Hepatocyte (in vitro differentiated cells): ENCODE measurements around the gene SLC17A2. TPM values are rescaled to one million over a fixed set of nuclear protein-coding genes. Genes with fewer than 3 reads are reported as not detected.
"Not testable (repeated sequence)": the region's sequence is repeated elsewhere in the genome, so short reads cannot be mapped to it uniquely, and the experiment has no call there.

Experiments
- DNase-seq: peaks from one replicate; pipeline ENCODE4 v3.0.0-alpha.2; 2016; ENCODE audit warnings: low spot score
- H2AFZ ChIP-seq: fragments of 200-600 bp; sonication (generic); 2 replicates; pipeline ENCODE4 v1.6.0; 2016; ENCODE audit warnings: antibody characterized with exemption, mild to moderate bottlenecking
- H3K27ac ChIP-seq: fragments of 200-600 bp; sonication (generic); 2 replicates; pipeline ENCODE4 v1.5.1; 2016; ENCODE audit warnings: mild to moderate bottlenecking
- H3K27me3 ChIP-seq: fragments of 200-600 bp; sonication (generic); 2 replicates; pipeline ENCODE4 v1.6.1; 2016
- H3K36me3 ChIP-seq: fragments of 200-600 bp; sonication (generic); replicated peaks from 2 replicates; pipeline ENCODE4 v1.5.1; 2016; ENCODE audit warnings: low read depth; ENCODE audit not compliant: insufficient read depth
- H3K4me1 ChIP-seq: fragments of 200-600 bp; sonication (generic); 2 replicates; pipeline ENCODE4 v1.5.1; 2016; ENCODE audit warnings: mild to moderate bottlenecking, moderate library complexity; ENCODE audit not compliant: insufficient read depth
- H3K4me2 ChIP-seq: fragments of 200-600 bp; sonication (generic); 2 replicates; pipeline ENCODE4 v1.6.0; 2016
- H3K4me3 ChIP-seq: fragments of 200-600 bp; sonication (generic); 2 replicates; pipeline ENCODE4 v1.5.1; 2016; ENCODE audit warnings: mild to moderate bottlenecking
- H3K79me2 ChIP-seq: fragments of 200-600 bp; sonication (generic); 2 replicates; pipeline ENCODE4 v1.6.0; 2017; ENCODE audit warnings: mild to moderate bottlenecking
- H3K9me2 ChIP-seq: fragments of 200-600 bp; sonication (generic); replicated peaks from 2 replicates; pipeline ENCODE4 v1.6.0; 2017; ENCODE audit warnings: mild to moderate bottlenecking; ENCODE audit not compliant: insufficient read depth
- H3K9me3 ChIP-seq: fragments of 200-600 bp; sonication (generic); 2 replicates; pipeline ENCODE4 v1.5.1; 2016; ENCODE audit warnings: low read depth, mild to moderate bottlenecking
- H4K20me1 ChIP-seq: fragments of 200-600 bp; sonication (generic); 2 replicates; pipeline ENCODE4 v1.6.0; 2016; ENCODE audit warnings: mild to moderate bottlenecking; ENCODE audit not compliant: insufficient read depth, poor library complexity, severe bottlenecking
- EZH2 ChIP-seq: fragments of 200-600 bp; sonication (generic); IDR thresholded peaks from 2 replicates; pipeline ENCODE4 v1.6.1; 2016; ENCODE audit warnings: antibody characterized with exemption, mild to moderate bottlenecking, borderline replicate concordance
- EZH2phosphoT487 ChIP-seq: fragments of 200-600 bp; sonication (generic); IDR thresholded peaks from one replicate; pipeline ENCODE4 v1.6.1; 2018; ENCODE audit warnings: antibody characterized with exemption, mild to moderate bottlenecking, low read depth, moderate library complexity; ENCODE audit not compliant: unreplicated experiment, severe bottlenecking
- WGBS: methylation state at CpG from one replicate; pipeline ENCODE4 v1.1.6; 2016; ENCODE audit warnings: low lambda C conversion rate; ENCODE audit errors: missing lambda C conversion rate; 5-methylcytosine and 5-hydroxymethylcytosine counted together
- polyA plus RNA-seq: library from polyadenylated mRNA; unstranded; fragments of >200 nt; fragmentation: Nextera tagmentation; extraction: Ambion mirVana; gene quantifications from 2 replicates; pipeline ENCODE4 v1.2.1, GENCODE V29; 2016
- total RNA-seq: library from RNA; depleted of rRNA; stranded (reverse); fragments of >200 nt; gene quantifications from 2 replicates; pipeline ENCODE4 v1.2.3, GENCODE V29; 2014
- TF ChIP-seq, protein P1 (sequence below): fragments of 200-600 bp; sonication (generic); IDR thresholded peaks from 2 replicates; pipeline ENCODE4 v1.5.1; 2016; ENCODE audit warnings: antibody characterized with exemption, mild to moderate bottlenecking; ENCODE audit not compliant: poor library complexity

SLC17A2 gene
- total and polyA plus RNA-seq, 2 experiments from 2014 or later, result 2.8 to 6.4 TPM

DNA sequence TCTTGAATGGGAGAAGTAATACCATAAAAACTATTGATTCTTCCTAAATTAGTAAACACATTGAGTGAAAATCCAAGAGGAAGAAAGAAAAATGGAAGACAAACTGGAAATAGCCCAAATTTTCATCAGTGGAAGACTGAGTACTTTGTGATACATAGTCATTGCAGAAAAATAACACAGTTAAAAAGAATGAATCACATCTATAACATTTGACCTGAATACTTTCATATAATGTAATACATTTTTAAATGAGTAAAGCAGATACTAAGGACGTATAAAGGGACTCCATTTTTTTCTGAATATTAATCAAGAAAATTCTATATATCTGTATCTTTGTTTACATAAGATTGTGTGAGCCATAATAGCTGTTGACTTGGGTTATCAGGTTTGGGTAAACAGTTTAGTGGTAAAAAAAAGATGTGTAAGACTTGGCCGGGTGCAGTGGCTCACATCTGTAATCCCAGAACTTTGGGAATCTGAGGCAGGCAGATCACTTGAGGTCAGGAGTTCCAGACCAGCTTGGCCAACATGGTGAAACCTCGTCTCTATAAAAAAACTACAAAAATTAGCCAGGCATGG, 4.3 kb upstream of the SLC17A2 start:
- no peaks in the 10 kb centered on the region for H3K9me2 ChIP-seq
- H3K9me3 ChIP-seq, result no peaks in the 10 kb centered on the region
- no peaks in the 10 kb centered on the region for H3K4me1 ChIP-seq
- WGBS, result 56% methylated on average over 3 of the region's 3 CpGs
- DNase-seq, result no peak
- H4K20me1 ChIP-seq, result no peaks in the 10 kb centered on the region
- no peaks in the 10 kb centered on the region for H3K27me3 ChIP-seq
- no peaks in the 10 kb centered on the region for H3K36me3 ChIP-seq
- H3K27ac ChIP-seq, result no peak overlapping the region
- no peak overlapping the region for H2AFZ ChIP-seq
- TF ChIP-seq, protein P1, sequence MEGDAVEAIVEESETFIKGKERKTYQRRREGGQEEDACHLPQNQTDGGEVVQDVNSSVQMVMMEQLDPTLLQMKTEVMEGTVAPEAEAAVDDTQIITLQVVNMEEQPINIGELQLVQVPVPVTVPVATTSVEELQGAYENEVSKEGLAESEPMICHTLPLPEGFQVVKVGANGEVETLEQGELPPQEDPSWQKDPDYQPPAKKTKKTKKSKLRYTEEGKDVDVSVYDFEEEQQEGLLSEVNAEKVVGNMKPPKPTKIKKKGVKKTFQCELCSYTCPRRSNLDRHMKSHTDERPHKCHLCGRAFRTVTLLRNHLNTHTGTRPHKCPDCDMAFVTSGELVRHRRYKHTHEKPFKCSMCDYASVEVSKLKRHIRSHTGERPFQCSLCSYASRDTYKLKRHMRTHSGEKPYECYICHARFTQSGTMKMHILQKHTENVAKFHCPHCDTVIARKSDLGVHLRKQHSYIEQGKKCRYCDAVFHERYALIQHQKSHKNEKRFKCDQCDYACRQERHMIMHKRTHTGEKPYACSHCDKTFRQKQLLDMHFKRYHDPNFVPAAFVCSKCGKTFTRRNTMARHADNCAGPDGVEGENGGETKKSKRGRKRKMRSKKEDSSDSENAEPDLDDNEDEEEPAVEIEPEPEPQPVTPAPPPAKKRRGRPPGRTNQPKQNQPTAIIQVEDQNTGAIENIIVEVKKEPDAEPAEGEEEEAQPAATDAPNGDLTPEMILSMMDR, result no peak
- TF ChIP-seq EZH2, result no peak
- TF ChIP-seq EZH2phosphoT487, result no peak
- no peak overlapping the region for H3K4me3 ChIP-seq
- no peaks in the 10 kb centered on the region for H3K79me2 ChIP-seq
- no peak overlapping the region for H3K4me2 ChIP-seq

GRCh38 chr6:25934156-25934555, 3.7 kb upstream of the SLC17A2 start:
- no peak overlapping the region for H3K4me3 ChIP-seq
- H3K4me1 ChIP-seq, result no peaks in the 10 kb centered on the region
- no peak for TF ChIP-seq EZH2
- TF ChIP-seq, protein P1, result no peak
- no peak overlapping the region for H3K4me2 ChIP-seq
- 76% methylated on average over 2 of the region's 2 CpGs for WGBS
- no peaks in the 10 kb centered on the region for H3K9me3 ChIP-seq
- no peak for DNase-seq
- H3K36me3 ChIP-seq, result no peaks in the 10 kb centered on the region
- no peak overlapping the region for H3K27ac ChIP-seq
- no peak overlapping the region for H2AFZ ChIP-seq
- no peaks in the 10 kb centered on the region for H3K79me2 ChIP-seq
- H3K9me2 ChIP-seq, result no peaks in the 10 kb centered on the region
- H4K20me1 ChIP-seq, result no peaks in the 10 kb centered on the region
- H3K27me3 ChIP-seq, result no peaks in the 10 kb centered on the region

DNA sequence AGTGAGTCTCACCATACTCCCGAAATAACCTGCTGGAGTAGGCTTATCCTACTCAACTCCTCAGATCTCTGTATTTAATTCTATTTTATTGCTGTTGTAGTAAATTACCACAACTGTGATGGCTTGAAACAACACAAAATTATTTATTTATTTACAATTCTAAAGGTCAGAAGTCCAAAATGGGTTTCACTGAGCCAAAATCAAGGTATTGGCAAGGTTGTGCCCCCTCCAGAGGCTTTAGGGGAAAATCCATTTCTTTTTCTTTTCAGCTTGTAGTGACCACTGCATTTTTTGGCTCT, 869 bp upstream of the SLC17A2 start:
- DNase-seq, result no peak
- H3K36me3 ChIP-seq, result no peaks in the 10 kb centered on the region
- H3K9me3 ChIP-seq, result no peaks in the 10 kb centered on the region
- H3K27me3 ChIP-seq, result no peaks in the 10 kb centered on the region
- 57% methylated on average over 1 of the region's 1 CpG for WGBS
- no peak overlapping the region for H2AFZ ChIP-seq
- H3K27ac ChIP-seq, result no peak overlapping the region
- no peaks in the 10 kb centered on the region for H3K9me2 ChIP-seq
- no peaks in the 10 kb centered on the region for H3K79me2 ChIP-seq
- no peaks in the 10 kb centered on the region for H4K20me1 ChIP-seq
- H3K4me2 ChIP-seq, result no peak overlapping the region
- TF ChIP-seq, protein P1, result no peak
- TF ChIP-seq EZH2, result no peak
- no peak for TF ChIP-seq EZH2phosphoT487
- no peak overlapping the region for H3K4me3 ChIP-seq
- peaks cover 12% of the 10 kb centered on the region for H3K4me1 ChIP-seq

DNA sequence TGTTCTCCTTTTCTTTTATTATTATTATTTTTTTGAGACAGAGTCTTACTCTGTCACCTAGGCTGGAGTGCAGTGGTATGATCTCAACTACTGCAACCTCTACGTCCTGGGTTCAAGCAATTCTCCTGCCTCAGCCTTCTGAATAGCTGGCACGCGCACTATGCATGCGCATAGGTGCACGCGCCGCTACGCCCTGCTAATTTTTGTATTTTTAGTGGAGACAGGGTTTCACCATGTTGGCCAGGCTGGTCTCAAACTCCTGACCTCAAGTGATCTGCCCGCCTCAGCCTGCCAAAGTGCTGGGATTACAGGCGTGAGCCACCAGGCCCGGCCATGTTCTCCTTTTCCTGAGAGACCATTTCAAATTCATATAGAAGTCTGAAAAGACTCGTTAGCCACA, 706 bp downstream of the SLC17A2 start:
- not testable (repeated sequence) for H4K20me1 ChIP-seq, H3K9me2 ChIP-seq, H3K27ac ChIP-seq, H3K36me3 ChIP-seq, H3K9me3 ChIP-seq, H3K4me3 ChIP-seq, H3K79me2 ChIP-seq, H3K27me3 ChIP-seq, H2AFZ ChIP-seq, DNase-seq
- peaks cover 12% of the 10 kb centered on the region for H3K4me1 ChIP-seq
- 93% methylated on average over 12 of the region's 12 CpGs for WGBS
- H3K4me2 ChIP-seq, result peak overlapping the region; percentile 11
